ENCODE results near the gene WDR82.

WDR82 gene

GRCh38 chr3:52205727-52206372 is 72.6 kb downstream of the WDR82 start:
- TF ChIP-seq CTCF (IDR thresholded peaks at IDR 0.05; ENCODE audit: borderline replicate concordance, control extremely low read depth, extremely low read depth, insufficient read depth, missing control alignments) = no peak
- DNase-seq (ENCODE audit: low spot score) = no peak
- in situ Hi-C loops (cut with MboI; ENCODE audit: low sequenced_read_pairs, unreplicated experiment) = no loop called here
